Measurements from ENCODE around the gene GPC4. TPM values are rescaled to one million over a fixed set of nuclear protein-coding genes. Genes with fewer than 3 reads are reported as not detected.

The GPC4 gene
- total RNA-seq, 1 donor from 2014 or later, result 7.1 TPM

- Histone ChIP-seq H3K27ac (replicated peaks) (no peak overlapping the region), H3K27me3 (ENCODE audit: low read depth) (no peaks in the 10 kb centered on the region), H3K4me1 (no peaks in the 10 kb centered on the region), H3K9me3 (replicated peaks) (no peaks in the 10 kb centered on the region), H3K36me3 (no peaks in the 10 kb centered on the region), H3K4me3 (no peak overlapping the region)
- intact Hi-C loops (cut with micrococcal nuclease), result no loop called here
- no peak for DNase-seq
- no peak for TF ChIP-seq CTCF (IDR thresholded peaks at IDR 0.05; ENCODE audit: borderline replicate concordance)
These were observed 142.1 kb downstream of the GPC4 start for GRCh38 chrX:133273180-133273579.

GRCh38 chrX:133269168-133269567, 146.1 kb downstream of the GPC4 start:
- no peak overlapping the region for H3K27ac ChIP-seq (replicated peaks)
- intact Hi-C loops (cut with micrococcal nuclease), result no loop called here
- no peak overlapping the region for H3K4me3 ChIP-seq
- DNase-seq, result no peak
- H3K4me1 ChIP-seq, result no peaks in the 10 kb centered on the region
- no peaks in the 10 kb centered on the region for H3K27me3 ChIP-seq (ENCODE audit: low read depth)
- H3K9me3 ChIP-seq (replicated peaks), result no peaks in the 10 kb centered on the region
- no peaks in the 10 kb centered on the region for H3K36me3 ChIP-seq
- no peak for TF ChIP-seq CTCF (IDR thresholded peaks at IDR 0.05; ENCODE audit: borderline replicate concordance)

GRCh38 chrX:133267621-133268020, 147.7 kb downstream of the GPC4 start:
- H3K4me1 ChIP-seq, result no peaks in the 10 kb centered on the region
- intact Hi-C loops (cut with micrococcal nuclease), result no loop called here
- no peaks in the 10 kb centered on the region for H3K27me3 ChIP-seq (ENCODE audit: low read depth)
- H3K27ac ChIP-seq (replicated peaks), result no peak overlapping the region
- no peak for DNase-seq
- no peaks in the 10 kb centered on the region for H3K9me3 ChIP-seq (replicated peaks)
- no peak for TF ChIP-seq CTCF (IDR thresholded peaks at IDR 0.05; ENCODE audit: borderline replicate concordance)
- H3K4me3 ChIP-seq, result no peak overlapping the region
- no peaks in the 10 kb centered on the region for H3K36me3 ChIP-seq

- Histone ChIP-seq H3K27ac (replicated peaks) (no peak overlapping the region), H3K4me1 (no peaks in the 10 kb centered on the region), H3K9me3 (replicated peaks) (no peaks in the 10 kb centered on the region), H3K4me3 (no peak overlapping the region), H3K36me3 (no peaks in the 10 kb centered on the region), H3K27me3 (ENCODE audit: low read depth) (no peaks in the 10 kb centered on the region)
- no peak for DNase-seq
- no peak for TF ChIP-seq CTCF (IDR thresholded peaks at IDR 0.05; ENCODE audit: borderline replicate concordance)
- intact Hi-C loops (cut with micrococcal nuclease), result no loop called here
These were observed 150.0 kb downstream of the GPC4 start for GRCh38 chrX:133265331-133265730.

- H3K9me3 ChIP-seq (replicated peaks), result no peaks in the 10 kb centered on the region
- intact Hi-C loops (cut with micrococcal nuclease), result no loop called here
- no peak for TF ChIP-seq CTCF (IDR thresholded peaks at IDR 0.05; ENCODE audit: borderline replicate concordance)
- H3K27ac ChIP-seq (replicated peaks), result no peak overlapping the region
- no peak for DNase-seq
- H3K36me3 ChIP-seq, result no peaks in the 10 kb centered on the region
- no peak overlapping the region for H3K4me3 ChIP-seq
- no peaks in the 10 kb centered on the region for H3K27me3 ChIP-seq (ENCODE audit: low read depth)
- no peaks in the 10 kb centered on the region for H3K4me1 ChIP-seq
These were observed 156.8 kb downstream of the GPC4 start for GRCh38 chrX:133258481-133258880.

- Histone ChIP-seq H3K27me3 (ENCODE audit: low read depth) (no peaks in the 10 kb centered on the region), H3K4me3 (no peak overlapping the region), H3K9me3 (replicated peaks) (no peaks in the 10 kb centered on the region), H3K36me3 (no peaks in the 10 kb centered on the region), H3K27ac (replicated peaks) (no peak overlapping the region), H3K4me1 (no peaks in the 10 kb centered on the region)
- TF ChIP-seq CTCF (IDR thresholded peaks at IDR 0.05; ENCODE audit: borderline replicate concordance), result no peak
- DNase-seq, result no peak
- intact Hi-C loops (cut with micrococcal nuclease), result no loop called here
These were observed 160.6 kb downstream of the GPC4 start for GRCh38 chrX:133254666-133255065.

All from left ventricle myocardium inferior (tissue), 1 donor.